MCF 10A (cell line): ENCODE data around the gene BMX. TPM values are rescaled to one million over a fixed set of nuclear protein-coding genes. Genes with fewer than 3 reads are reported as not detected.

Source experiments
- BruUV-seq: library from RNA; stranded (reverse); fragments of 400-500 nt; replicated peaks from 2 replicates; lab custom pipeline; 2021; lab: Mats Ljungman, UMichigan
- CTCF ChIA-PET: fragments of 300-600 bp; sonication (Branson Sonifier 250); formaldehyde crosslinking; extraction: SDS; loops from one replicate; lab custom pipeline; 2021; ENCODE audit warnings: antibody characterized with exemption, inconsistent platforms; lab: Yijun Ruan, JAX
- POLR2A ChIA-PET: fragments of 300-600, 350-650 bp; sonication (Branson Sonifier 250); formaldehyde crosslinking; extraction: SDS; loops from one replicate; lab custom pipeline; 2020; ENCODE audit warnings: antibody characterized with exemption, inconsistent platforms; lab: Yijun Ruan, JAX
- DNase-seq: peaks from one replicate; pipeline ENCODE4 v3.0.0-alpha.2; 2018; ENCODE audit not compliant: unreplicated experiment
- H3K27ac Mint-ChIP-seq: one replicate; pipeline ENCODE4 v1.8.0; 2022; ENCODE audit warnings: mild to moderate bottlenecking, low read depth, mixed read lengths; ENCODE audit not compliant: unreplicated experiment
- H3K27me3 Mint-ChIP-seq: one replicate; pipeline ENCODE4 v1.8.0; 2022; ENCODE audit warnings: mixed read lengths; ENCODE audit not compliant: insufficient read depth, unreplicated experiment
- H3K36me3 Mint-ChIP-seq: one replicate; pipeline ENCODE4 v1.8.0; 2022; ENCODE audit warnings: mild to moderate bottlenecking, moderate library complexity, mixed read lengths; ENCODE audit not compliant: insufficient read depth, unreplicated experiment
- H3K4me1 Mint-ChIP-seq: one replicate; pipeline ENCODE4 v1.8.0; 2022; ENCODE audit warnings: mixed read lengths; ENCODE audit not compliant: insufficient read depth, unreplicated experiment
- H3K4me3 Mint-ChIP-seq: one replicate; pipeline ENCODE4 v1.8.0; 2022; ENCODE audit warnings: mild to moderate bottlenecking, moderate library complexity, mixed read lengths; ENCODE audit not compliant: unreplicated experiment
- H3K9me3 Mint-ChIP-seq: one replicate; pipeline ENCODE4 v1.8.0; 2022; ENCODE audit warnings: mixed read lengths; ENCODE audit not compliant: unreplicated experiment
- CTCF ChIP-seq: fragments of 200-600 bp; IDR thresholded peaks from one replicate; pipeline ENCODE4 v1.8.0; 2022; ENCODE audit warnings: antibody characterized with exemption, mild to moderate bottlenecking; ENCODE audit not compliant: unreplicated experiment
- intact Hi-C: fragments of 100-400 bp; cut with micrococcal nuclease; formaldehyde crosslinking; loops from 2 replicates; pipeline ENCODE4 v1.14.1; 2022
- total RNA-seq: library from RNA; stranded (reverse); gene quantifications from 2 replicates; pipeline ENCODE4 v1.2.3, GENCODE V29; 2022

BMX gene
- total RNA-seq, 1 experiment from 2014 or later: not detected

DNA sequence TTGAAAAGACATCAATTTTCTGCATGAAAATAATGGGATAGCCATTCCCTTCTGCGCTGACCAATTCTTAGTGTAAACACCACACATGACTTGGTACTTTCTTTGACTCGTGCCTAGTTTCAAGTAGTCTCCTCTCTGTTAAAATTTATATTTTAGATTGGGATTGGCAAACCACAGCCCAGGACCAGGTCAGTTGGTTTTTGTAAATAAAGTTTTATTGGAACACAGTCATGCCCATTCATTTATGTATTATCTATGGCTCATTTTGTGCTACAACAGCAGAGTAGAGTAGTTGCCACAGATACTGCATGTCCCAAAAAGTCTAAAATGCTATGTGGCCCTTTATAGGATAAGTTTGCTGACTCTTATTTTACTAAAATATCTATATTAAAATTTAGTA is 46.7 kb downstream of the BMX start:
- ChIA-PET POLR2A (no interaction called here), CTCF (no interaction called here)
- Mint-ChIP-seq H3K4me3 (no peak overlapping the region), H3K4me1 (no peaks in the 10 kb centered on the region), H3K27me3 (peaks cover 39% of the 10 kb centered on the region), H3K36me3 (no peaks in the 10 kb centered on the region), H3K9me3 (no peaks in the 10 kb centered on the region), H3K27ac (no peak overlapping the region)
- intact Hi-C loops: no loop called here
- no peak for TF ChIP-seq CTCF
- no peak for DNase-seq
- no TSS peak for BruUV-seq

DNA sequence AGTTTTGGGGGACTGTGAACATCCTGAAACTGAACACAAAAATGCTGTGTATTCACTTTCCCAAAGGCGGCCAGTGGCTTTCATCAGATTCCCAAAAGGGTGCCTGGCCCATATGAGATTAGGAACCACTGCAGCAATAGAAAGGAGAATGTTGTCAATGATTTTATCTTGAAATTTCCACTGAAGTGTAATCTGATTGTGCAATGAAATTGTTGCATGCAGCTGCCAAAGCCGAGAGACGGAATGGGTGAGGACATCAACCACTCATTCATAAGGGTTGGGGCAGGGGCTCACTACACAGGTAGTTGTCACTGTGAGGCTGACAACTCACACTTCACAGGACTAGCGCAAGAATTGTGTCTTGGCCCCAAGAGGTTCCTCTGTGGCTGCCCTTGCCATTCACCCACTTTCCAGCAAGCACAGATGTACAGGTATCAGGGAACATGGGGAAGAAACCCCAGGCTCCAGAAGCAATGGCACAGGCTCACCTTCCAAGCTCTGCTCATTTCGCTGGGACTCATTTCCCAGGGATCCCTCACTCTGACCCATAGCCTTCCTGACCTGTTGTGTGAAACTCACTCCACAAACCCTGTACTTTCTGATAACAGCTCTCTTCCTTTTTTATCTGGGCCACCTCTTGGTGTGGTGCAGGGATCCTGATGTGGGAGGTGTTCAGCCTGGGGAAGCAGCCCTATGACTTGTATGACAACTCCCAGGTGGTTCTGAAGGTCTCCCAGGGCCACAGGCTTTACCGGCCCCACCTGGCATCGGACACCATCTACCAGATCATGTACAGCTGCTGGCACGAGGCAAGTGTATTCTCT is 48.8 kb downstream of the BMX start:
- ChIA-PET POLR2A (no interaction called here), CTCF (interaction anchor here (0.7 to 1.4 kb wide), 4 partner anchors 10 to 425 kb away, joined by 3 to 4 read pairs (median 3); no protein-coding TSS in a partner anchor)
- DNase-seq: peak; percentile 7
- TF ChIP-seq CTCF: no peak
- no peaks in the 10 kb centered on the region for H3K36me3 Mint-ChIP-seq
- BruUV-seq: no TSS peak
- intact Hi-C loops: no loop called here
- H3K27me3 Mint-ChIP-seq: peaks cover 44% of the 10 kb centered on the region
- H3K4me1 Mint-ChIP-seq: no peaks in the 10 kb centered on the region
- no peak overlapping the region for H3K27ac Mint-ChIP-seq
- H3K9me3 Mint-ChIP-seq: no peaks in the 10 kb centered on the region
- H3K4me3 Mint-ChIP-seq: no peak overlapping the region

GRCh38 chrX:15559227-15559626 is 58.6 kb downstream of the BMX start:
- no peaks in the 10 kb centered on the region for H3K9me3 Mint-ChIP-seq
- TF ChIP-seq CTCF: no peak
- DNase-seq: no peak
- peaks cover 65% of the 10 kb centered on the region for H3K27me3 Mint-ChIP-seq
- no peaks in the 10 kb centered on the region for H3K36me3 Mint-ChIP-seq
- BruUV-seq: no TSS peak
- ChIA-PET CTCF (interaction anchor here (0.6 to 1.5 kb wide), 2 partner anchors 90 to 1802 kb away, joined by 3 to 5 read pairs; no protein-coding TSS in a partner anchor), POLR2A (interaction anchor here (1.0 kb wide), 1 partner anchor 257 kb away, joined by 3 read pairs; no protein-coding TSS in a partner anchor)
- H3K4me1 Mint-ChIP-seq: no peaks in the 10 kb centered on the region
- no peak overlapping the region for H3K27ac Mint-ChIP-seq
- H3K4me3 Mint-ChIP-seq: no peak overlapping the region
- intact Hi-C loops: no loop called here

- BruUV-seq: no TSS peak
- ChIA-PET CTCF (interaction anchor here (0.5 kb wide), 1 partner anchor 720 kb away, joined by 4 read pairs; no protein-coding TSS in a partner anchor), POLR2A (no interaction called here)
- TF ChIP-seq CTCF: no peak
- H3K9me3 Mint-ChIP-seq: no peaks in the 10 kb centered on the region
- H3K27ac Mint-ChIP-seq: no peak overlapping the region
- no peak overlapping the region for H3K4me3 Mint-ChIP-seq
- intact Hi-C loops: no loop called here
- no peaks in the 10 kb centered on the region for H3K4me1 Mint-ChIP-seq
- no peaks in the 10 kb centered on the region for H3K36me3 Mint-ChIP-seq
- DNase-seq: no peak
- H3K27me3 Mint-ChIP-seq: peaks cover 63% of the 10 kb centered on the region
Measured at GRCh38 chrX:15560924-15561323, 60.3 kb downstream of the BMX start.
